Urinary bladder (tissue), 4 donors: ENCODE measurements around the gene FAM124B. TPM values are rescaled to one million over a fixed set of nuclear protein-coding genes. Genes with fewer than 3 reads are reported as not detected.

Experiments used
- DNase-seq: peaks from one replicate; pipeline ENCODE4 v3.0.0-alpha.2; 2015; ENCODE audit errors: extremely low spot score
- H3K27ac ChIP-seq: one replicate; pipeline ENCODE4 v1.5.1; 2013; ENCODE audit warnings: low read depth, mild to moderate bottlenecking, moderate library complexity
- H3K36me3 ChIP-seq: one replicate; pipeline ENCODE4 v1.6.1; 2013; ENCODE audit warnings: mild to moderate bottlenecking, moderate library complexity; ENCODE audit not compliant: insufficient read depth
- H3K4me1 ChIP-seq: one replicate; pipeline ENCODE4 v1.6.1; 2013; ENCODE audit warnings: mild to moderate bottlenecking, moderate library complexity; ENCODE audit not compliant: insufficient read depth
- H3K4me3 ChIP-seq: one replicate; pipeline ENCODE4 v1.5.1; 2013; ENCODE audit warnings: low read depth, low read length
- whole genome bisulfite sequencing: extraction: QIAGEN DNeasy Blood & Tissue Kit; methylation state at CpG from one replicate; pipeline ENCODE4 v1.1.7; 2013; 5-methylcytosine and 5-hydroxymethylcytosine counted together
- polyA plus RNA-seq: library from polyadenylated mRNA; stranded (reverse); fragments of 200-250 nt; gene quantifications from one replicate; pipeline ENCODE4 v1.2.3, GENCODE V29; 2013
- total RNA-seq: library from RNA; depleted of rRNA; stranded (reverse); fragments of >200 nt; gene quantifications from one replicate; pipeline ENCODE4 v1.2.3, GENCODE V29; 2014
- donor health status: healthy with polysubstance abuse.
- donor health status: healthy.

Gene FAM124B, protein sequence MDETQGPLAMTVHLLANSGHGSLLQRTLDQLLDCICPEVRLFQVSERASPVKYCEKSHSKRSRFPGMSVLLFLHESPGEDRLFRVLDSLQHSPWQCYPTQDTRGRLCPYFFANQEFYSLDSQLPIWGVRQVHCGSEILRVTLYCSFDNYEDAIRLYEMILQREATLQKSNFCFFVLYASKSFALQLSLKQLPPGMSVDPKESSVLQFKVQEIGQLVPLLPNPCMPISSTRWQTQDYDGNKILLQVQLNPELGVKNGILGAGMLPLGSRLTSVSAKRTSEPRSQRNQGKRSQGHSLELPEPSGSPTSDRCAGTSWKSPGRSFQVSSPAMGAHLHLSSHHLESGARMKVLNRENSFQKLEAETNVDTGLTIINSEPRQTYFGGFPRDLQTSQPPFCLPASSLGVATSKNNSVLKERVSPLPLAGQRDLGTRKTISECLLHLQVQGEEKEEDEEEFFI
- total RNA-seq (13.1 TPM), polyA plus RNA-seq (4.0 TPM)

DNA sequence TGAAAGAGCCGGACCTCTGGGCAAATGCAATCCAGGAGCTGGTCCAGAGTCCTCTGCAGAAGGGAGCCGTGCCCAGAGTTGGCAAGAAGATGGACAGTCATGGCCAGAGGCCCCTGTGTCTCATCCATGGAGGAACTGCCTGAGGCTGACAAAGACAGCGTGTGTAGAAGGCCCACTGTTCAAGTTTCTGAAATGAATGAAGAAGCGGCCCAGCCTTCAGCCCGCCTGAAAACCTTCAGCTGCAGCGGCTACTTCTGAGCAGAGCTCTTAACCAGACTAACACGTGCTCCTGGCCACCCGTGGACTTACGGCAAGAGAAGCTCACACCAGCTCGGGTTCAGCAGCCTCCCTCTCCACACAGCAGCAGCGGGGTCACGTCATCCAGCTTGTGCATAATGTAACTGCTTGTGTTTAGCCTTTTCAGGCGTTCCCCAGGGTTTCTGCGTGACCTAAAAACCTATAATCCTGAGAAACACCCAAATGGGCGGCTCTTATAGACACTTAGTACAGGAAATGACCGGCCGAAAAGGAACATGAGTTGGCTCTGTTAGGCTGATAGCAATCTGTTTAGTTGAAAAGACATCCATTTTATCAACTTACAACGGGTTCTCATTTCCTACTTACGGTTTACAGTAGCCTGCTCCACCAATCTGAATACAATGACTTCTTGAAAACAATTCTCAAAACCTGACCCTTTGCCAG lies at the start of gene FAM124B:
Gene FAM124B (minus strand): TSS at position 467 of the 702 bp plus-strand sequence. CDS start 339 bp downstream, at position 128.
- H3K27ac ChIP-seq: no peak within 1 kb of the TSS
- H3K4me1 ChIP-seq: no peaks in the 10 kb centered on the region
- H3K4me3 ChIP-seq: peak within 1 kb of the TSS; percentile 21
- no peaks in the 10 kb centered on the region for H3K36me3 ChIP-seq
- DNase-seq: peak; percentile 46
- 28% methylated on average over 19 of the region's 19 CpGs for WGBS

GRCh38 chr2:224449212-224450147 lies 47.6 kb upstream of the FAM124B start:
- 51% methylated on average over 4 of the region's 4 CpGs for WGBS
- Histone ChIP-seq H3K36me3 (no peaks in the 10 kb centered on the region), H3K4me3 (no peak overlapping the region), H3K4me1 (no peaks in the 10 kb centered on the region), H3K27ac (no peak overlapping the region)
- DNase-seq: no peak

- no peak overlapping the region for H3K27ac ChIP-seq
- WGBS: 87% methylated on average over 1 of the region's 1 CpG
- no peak for DNase-seq
- H3K4me3 ChIP-seq: no peak overlapping the region
- no peaks in the 10 kb centered on the region for H3K4me1 ChIP-seq
- H3K36me3 ChIP-seq: no peaks in the 10 kb centered on the region
These were observed 46.3 kb upstream of the FAM124B start for GRCh38 chr2:224448236-224448635.

GRCh38 chr2:224444783-224445182 lies 42.9 kb upstream of the FAM124B start:
- WGBS: 96% methylated on average over 4 of the region's 4 CpGs
- no peaks in the 10 kb centered on the region for H3K36me3 ChIP-seq
- no peaks in the 10 kb centered on the region for H3K4me1 ChIP-seq
- DNase-seq: no peak
- no peak overlapping the region for H3K27ac ChIP-seq
- no peak overlapping the region for H3K4me3 ChIP-seq

DNA sequence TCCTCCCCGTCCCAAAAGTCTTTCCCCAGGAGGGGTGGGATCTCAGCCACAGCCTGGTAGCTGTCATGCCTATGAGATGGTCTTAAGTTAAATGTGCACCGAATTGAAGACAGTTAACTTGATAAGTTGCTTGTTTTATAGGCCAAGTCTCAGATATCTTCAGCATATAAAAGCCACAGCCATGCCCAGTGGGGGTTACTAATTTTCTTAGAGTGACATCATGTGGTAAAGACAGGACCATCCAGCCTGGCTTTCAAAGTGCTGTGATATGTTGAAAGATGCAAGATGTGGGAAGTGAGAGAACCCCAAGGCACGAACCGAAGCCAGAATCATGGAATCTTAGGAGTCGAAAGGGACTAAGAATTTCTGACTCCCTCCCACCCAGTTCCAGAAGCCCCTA lies 42.1 kb upstream of the FAM124B start:
- H3K4me1 ChIP-seq: no peaks in the 10 kb centered on the region
- no peak overlapping the region for H3K27ac ChIP-seq
- no peaks in the 10 kb centered on the region for H3K36me3 ChIP-seq
- WGBS: 78% methylated on average over 5 of the region's 5 CpGs
- H3K4me3 ChIP-seq: no peak overlapping the region
- no peak for DNase-seq

DNA sequence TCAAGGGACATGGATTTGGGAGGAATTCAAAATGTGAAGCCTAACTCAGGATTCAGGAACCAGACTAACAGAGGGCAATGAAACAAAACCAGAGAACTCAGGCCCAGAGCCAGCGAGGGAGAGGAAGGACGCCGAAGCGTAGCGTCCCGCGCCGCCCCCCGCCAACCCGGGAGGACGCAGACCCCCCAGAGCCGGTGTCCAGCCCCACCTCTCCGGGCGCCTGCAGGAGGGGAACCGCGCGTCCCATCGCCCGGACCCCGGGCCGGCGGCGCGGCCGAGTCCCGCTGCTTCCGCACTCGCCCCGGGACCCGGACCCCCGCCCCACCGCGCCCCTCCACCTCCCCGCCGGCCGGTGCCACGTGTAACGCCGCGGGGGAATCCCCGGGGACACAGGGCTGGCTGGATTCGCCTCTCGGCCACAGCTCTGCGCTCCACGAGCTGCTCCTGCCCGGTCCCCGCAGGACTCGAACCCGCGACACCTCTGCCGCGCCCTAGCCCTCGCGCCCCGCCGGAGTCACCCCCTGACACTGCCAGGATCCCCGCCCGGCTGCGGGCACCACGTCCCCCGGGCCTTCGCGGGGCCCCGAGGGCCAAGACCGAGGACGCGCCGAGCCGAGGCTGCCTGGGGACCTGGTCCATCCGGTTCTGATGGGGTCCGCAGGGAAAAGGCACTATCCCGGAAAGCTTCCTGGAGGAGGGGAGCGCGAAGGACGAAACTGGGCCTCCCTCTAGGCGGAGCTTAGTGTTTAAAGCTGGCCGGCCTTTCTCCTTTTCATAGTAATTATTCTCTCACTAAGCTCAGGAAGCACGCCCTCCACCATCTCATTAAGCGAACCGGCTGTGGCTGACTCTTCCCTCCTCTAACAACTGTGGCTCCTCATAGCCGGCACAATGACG lies 40.4 kb upstream of the FAM124B start:
- 2% methylated on average over 82 of the region's 82 CpGs for WGBS
- Histone ChIP-seq H3K36me3 (no peaks in the 10 kb centered on the region), H3K4me1 (no peaks in the 10 kb centered on the region), H3K27ac (no peak overlapping the region), H3K4me3 (peak overlapping the region; percentile 55)
- DNase-seq: no peak

DNA sequence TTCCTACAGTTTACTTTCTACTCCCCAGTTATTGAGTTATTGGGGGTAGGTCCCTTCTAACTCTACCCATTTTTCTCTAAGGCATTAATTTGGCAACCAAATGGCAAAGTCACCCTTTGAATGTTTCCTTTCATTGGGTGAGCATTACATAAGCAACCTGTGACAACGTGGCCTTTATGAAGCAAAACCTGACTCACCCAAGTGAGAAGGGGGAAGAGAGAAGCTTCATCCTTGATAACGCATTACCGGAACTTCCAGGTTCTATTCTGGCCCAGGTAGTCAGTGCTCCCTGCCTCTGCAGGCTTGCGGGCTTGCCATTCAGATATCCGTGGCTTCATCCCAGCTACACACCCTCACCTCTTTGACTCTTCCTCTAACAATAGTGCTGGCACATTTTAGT lies 39.1 kb upstream of the FAM124B start:
- Histone ChIP-seq H3K27ac (no peak overlapping the region), H3K4me1 (no peaks in the 10 kb centered on the region), H3K4me3 (no peak overlapping the region), H3K36me3 (no peaks in the 10 kb centered on the region)
- no peak for DNase-seq
- WGBS: 85% methylated on average over 5 of the region's 5 CpGs

DNA sequence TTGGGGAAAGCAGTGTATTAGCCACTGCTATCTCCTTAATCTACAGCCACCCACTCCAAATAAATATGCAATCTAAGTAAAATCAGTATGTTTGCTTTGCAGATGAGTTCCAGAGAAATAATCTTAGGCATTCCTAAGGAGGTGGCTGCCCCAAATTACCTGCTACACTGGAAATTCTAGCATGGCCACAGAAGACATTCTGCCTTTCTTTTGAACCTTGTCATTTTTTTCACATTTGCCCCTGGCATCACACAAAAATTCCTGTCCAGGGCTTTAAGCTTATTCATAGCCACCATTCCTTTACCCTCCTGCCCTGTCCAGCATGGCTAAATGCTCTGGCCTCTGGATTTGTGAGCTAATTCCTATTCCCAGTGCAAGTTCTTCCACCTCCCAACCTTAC lies 36.8 kb upstream of the FAM124B start:
- Histone ChIP-seq H3K4me1 (no peaks in the 10 kb centered on the region), H3K27ac (no peak overlapping the region), H3K36me3 (no peaks in the 10 kb centered on the region), H3K4me3 (no peak overlapping the region)
- no peak for DNase-seq

- 95% methylated on average over 1 of the region's 1 CpG for WGBS
- no peaks in the 10 kb centered on the region for H3K4me1 ChIP-seq
These were observed 34.7 kb upstream of the FAM124B start for GRCh38 chr2:224436634-224437033.

GRCh38 chr2:224434618-224435017 lies 32.7 kb upstream of the FAM124B start:
- no peak overlapping the region for H3K27ac ChIP-seq
- DNase-seq: no peak
- H3K4me1 ChIP-seq: no peaks in the 10 kb centered on the region
- WGBS: 64% methylated on average over 4 of the region's 4 CpGs
- no peak overlapping the region for H3K4me3 ChIP-seq
- H3K36me3 ChIP-seq: no peaks in the 10 kb centered on the region

More at GRCh38 chr2:224436634-224437033, 34.7 kb upstream of the FAM124B start:
- H3K27ac ChIP-seq: no peak overlapping the region
- H3K36me3 ChIP-seq: no peaks in the 10 kb centered on the region
- DNase-seq: no peak
- no peak overlapping the region for H3K4me3 ChIP-seq

DNA sequence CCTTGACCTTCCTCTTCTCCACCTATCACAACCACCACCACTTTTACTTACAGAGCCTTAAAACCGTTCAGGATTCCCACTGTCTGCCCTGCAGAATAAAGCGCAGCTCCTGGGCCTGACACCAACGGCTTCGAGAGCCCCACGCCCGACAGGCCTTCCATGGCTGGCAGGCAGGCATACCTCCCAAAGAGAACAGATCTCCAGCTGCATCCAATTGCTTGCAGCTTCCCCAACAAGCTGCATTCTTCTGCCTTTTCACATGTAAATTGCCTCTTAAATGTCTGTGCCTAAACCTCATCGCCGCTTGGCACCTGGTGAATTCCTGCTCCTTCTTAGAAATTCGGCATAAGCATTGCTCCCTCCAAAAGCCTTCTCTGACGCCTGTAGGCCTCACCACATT lies 31.5 kb upstream of the FAM124B start:
- Histone ChIP-seq H3K27ac (no peak overlapping the region), H3K4me1 (no peaks in the 10 kb centered on the region), H3K4me3 (no peak overlapping the region), H3K36me3 (no peaks in the 10 kb centered on the region)
- no peak for DNase-seq
- 65% methylated on average over 10 of the region's 10 CpGs for WGBS

GRCh38 chr2:224432003-224432579 lies 30.2 kb upstream of the FAM124B start:
- no peaks in the 10 kb centered on the region for H3K4me1 ChIP-seq
- H3K27ac ChIP-seq: no peak overlapping the region
- 89% methylated on average over 6 of the region's 6 CpGs for WGBS
- H3K36me3 ChIP-seq: no peaks in the 10 kb centered on the region
- H3K4me3 ChIP-seq: no peak overlapping the region
- no peak for DNase-seq
